CD4-positive, CD25-positive, alpha-beta regulatory T cell (primary cell): ENCODE measurements around the gene TMUB2. TPM values are rescaled to one million over a fixed set of nuclear protein-coding genes. Genes with fewer than 3 reads are reported as not detected.

Experiments
- ATAC-seq, 2 donors: fragments of 150-1000 bp; cut with Tn5 transposase; one replicate each; pipeline ENCODE4 v1.10.0; 2021; ENCODE audit warnings: low read depth in 2 of 2, moderate number of reproducible peaks in 2 of 2, moderate library complexity in 1 of 2
- DNase-seq, 3 donors: peaks; one replicate each; pipeline versions ENCODE4 v3.0.0 to v3.0.0-alpha.2; 2012 to 2022; ENCODE audit warnings: mixed read lengths in 1 of 3
- H3K27ac ChIP-seq: one replicate; pipeline ENCODE4 v1.7.0; 2013; ENCODE audit warnings: mild to moderate bottlenecking, low read length; ENCODE audit not compliant: insufficient read depth, poor library complexity, severe bottlenecking
- H3K27me3 ChIP-seq: one replicate; pipeline ENCODE4 v1.7.0; 2013; ENCODE audit warnings: low read length; ENCODE audit not compliant: control insufficient read depth, insufficient read depth
- H3K36me3 ChIP-seq: one replicate; pipeline ENCODE4 v1.7.0; 2013; ENCODE audit warnings: mild to moderate bottlenecking, low read length, moderate library complexity; ENCODE audit not compliant: control insufficient read depth, insufficient read depth
- H3K4me1 ChIP-seq: 2 replicates; pipeline ENCODE4 v1.7.0; 2013; ENCODE audit warnings: mild to moderate bottlenecking, low read length; ENCODE audit not compliant: insufficient read depth, control insufficient read depth, poor library complexity, severe bottlenecking
- H3K4me3 ChIP-seq: one replicate; pipeline ENCODE4 v1.7.0; 2013; ENCODE audit warnings: low read depth, mild to moderate bottlenecking, low read length, moderate library complexity
- H3K9me3 ChIP-seq, 2 experiments: 1 replicate in 1 of 2; 2 replicates in 1 of 2; pipeline ENCODE4 v1.7.0; 2013; ENCODE audit warnings: low read length in 2 of 2, mild to moderate bottlenecking in 1 of 2, moderate library complexity in 1 of 2; ENCODE audit not compliant: control insufficient read depth in 2 of 2
- H3K27ac Mint-ChIP-seq, 3 donors: one replicate each; pipeline ENCODE4 v1.8.0; 2020 to 2022; ENCODE audit warnings: mild to moderate bottlenecking in 3 of 3, mixed read lengths in 3 of 3, moderate library complexity in 2 of 3
- H3K27me3 Mint-ChIP-seq: one replicate; pipeline ENCODE4 v1.8.0; 2022; ENCODE audit warnings: mild to moderate bottlenecking, mixed read lengths
- H3K36me3 Mint-ChIP-seq: one replicate; pipeline ENCODE4 v1.8.0; 2020; ENCODE audit warnings: mixed read lengths
- H3K4me1 Mint-ChIP-seq, 4 donors: one replicate each; pipeline ENCODE4 v1.8.0; 2020 to 2022; ENCODE audit warnings: mixed read lengths in 4 of 4, mild to moderate bottlenecking in 1 of 4
- H3K4me3 Mint-ChIP-seq, 4 donors: one replicate each; pipeline ENCODE4 v1.8.0; 2020 to 2022; ENCODE audit warnings: mild to moderate bottlenecking in 4 of 4, mixed read lengths in 4 of 4, moderate library complexity in 3 of 4
- H3K9me3 Mint-ChIP-seq, 7 donors: one replicate each; pipeline ENCODE4 v1.8.0; 2020 to 2022; ENCODE audit warnings: mixed read lengths in 7 of 7, mild to moderate bottlenecking in 3 of 7, moderate library complexity in 2 of 7
- polyA plus RNA-seq, 4 donors: library from polyadenylated mRNA; unstranded; fragments of 300-500 nt; fragmentation: Illumina TruSeq; gene quantifications; one replicate each; pipeline ENCODE4 v1.2.3, GENCODE V29; 2021
- total RNA-seq: library from RNA; stranded (reverse); gene quantifications from one replicate; pipeline ENCODE4 v1.2.3, GENCODE V29; 2022

The TMUB2 gene
- total and polyA plus RNA-seq, 5 donors from 2014 or later = 31.7 to 67.7 (median 35.4) TPM

GRCh38 chr17:44170135-44170498 lies 16.7 kb upstream of the TMUB2 start:
- Mint-ChIP-seq H3K9me3 (no peaks in the 10 kb centered on the region), H3K27ac (peak overlapping the region in 1 of 3 donors; percentile 53), H3K4me1 (peaks cover 0 to 11% (median 9%) of the 10 kb centered on the region in 4 donors), H3K27me3 (no peaks in the 10 kb centered on the region), H3K4me3 (no peak overlapping the region), H3K36me3 (no peaks in the 10 kb centered on the region)
- H3K36me3 ChIP-seq = peaks cover 3% of the 10 kb centered on the region
- no peaks in the 10 kb centered on the region for H3K27me3 ChIP-seq
- no peak overlapping the region for H3K4me3 ChIP-seq
- no peaks in the 10 kb centered on the region for H3K4me1 ChIP-seq
- no peaks in the 10 kb centered on the region for H3K9me3 ChIP-seq
- DNase-seq = no peak
- ATAC-seq = no peak
- H3K27ac ChIP-seq = no peak overlapping the region

GRCh38 chr17:44170499-44171201 lies 16.1 kb upstream of the TMUB2 start, which contains the start of gene ASB16:
ASB16 (plus strand) TSS chr17:44170704; CDS start chr17:44170790, 86 bp downstream.
- no peak within 1 kb of the TSS for H3K4me3 Mint-ChIP-seq
- Histone ChIP-seq H3K36me3 (peaks cover 3% of the 10 kb centered on the region), H3K27me3 (no peaks in the 10 kb centered on the region), H3K4me1 (no peaks in the 10 kb centered on the region), H3K4me3 (no peak within 1 kb of the TSS), H3K27ac (no peak within 1 kb of the TSS), H3K9me3 (no peaks in the 10 kb centered on the region)
- DNase-seq (no peak), ATAC-seq (no peak)
- H3K27me3 Mint-ChIP-seq = no peaks in the 10 kb centered on the region
- H3K27ac Mint-ChIP-seq = peak within 1 kb of the TSS in 1 of 3 donors; percentile 53
- peaks cover 0 to 14% (median 9%) of the 10 kb centered on the region in 4 donors for H3K4me1 Mint-ChIP-seq
- H3K9me3 Mint-ChIP-seq = no peaks in the 10 kb centered on the region
- peaks cover 2% of the 10 kb centered on the region for H3K36me3 Mint-ChIP-seq

- Mint-ChIP-seq H3K4me3 (no peak overlapping the region), H3K9me3 (no peaks in the 10 kb centered on the region), H3K4me1 (peaks cover 0 to 15% (median 9%) of the 10 kb centered on the region in 4 donors), H3K27me3 (no peaks in the 10 kb centered on the region), H3K27ac (peak overlapping the region in 2 of 3 donors; percentile 43 to 51), H3K36me3 (peaks cover 7% of the 10 kb centered on the region)
- H3K36me3 ChIP-seq = peaks cover 3% of the 10 kb centered on the region
- H3K27ac ChIP-seq = no peak overlapping the region
- ATAC-seq = no peak
- no peak overlapping the region for H3K4me3 ChIP-seq
- no peaks in the 10 kb centered on the region for H3K27me3 ChIP-seq
- H3K4me1 ChIP-seq = no peaks in the 10 kb centered on the region
- no peak for DNase-seq
- no peaks in the 10 kb centered on the region for H3K9me3 ChIP-seq
Measured at GRCh38 chr17:44171931-44172455, 14.8 kb upstream of the TMUB2 start.

- H3K9me3 Mint-ChIP-seq = no peaks in the 10 kb centered on the region
- ATAC-seq (no peak), DNase-seq (no peak)
- H3K36me3 ChIP-seq = peaks cover 14% of the 10 kb centered on the region
- peaks cover 13% of the 10 kb centered on the region for H3K36me3 Mint-ChIP-seq
- H3K27ac Mint-ChIP-seq = no peak overlapping the region
- no peaks in the 10 kb centered on the region for H3K9me3 ChIP-seq
- no peak overlapping the region for H3K4me3 ChIP-seq
- H3K4me3 Mint-ChIP-seq = no peak overlapping the region
- peaks cover 0 to 4% (median 3%) of the 10 kb centered on the region in 4 donors for H3K4me1 Mint-ChIP-seq
- no peaks in the 10 kb centered on the region for H3K27me3 Mint-ChIP-seq
- H3K4me1 ChIP-seq = no peaks in the 10 kb centered on the region
- H3K27ac ChIP-seq = no peak overlapping the region
- no peaks in the 10 kb centered on the region for H3K27me3 ChIP-seq
Measured at GRCh38 chr17:44174427-44174826, 12.3 kb upstream of the TMUB2 start.

GRCh38 chr17:44176257-44176656 lies 10.5 kb upstream of the TMUB2 start:
- H3K36me3 Mint-ChIP-seq = peaks cover 13% of the 10 kb centered on the region
- H3K27ac ChIP-seq = no peak overlapping the region
- no peak overlapping the region for H3K4me3 ChIP-seq
- no peaks in the 10 kb centered on the region for H3K9me3 ChIP-seq
- H3K4me1 ChIP-seq = no peaks in the 10 kb centered on the region
- no peak overlapping the region for H3K4me3 Mint-ChIP-seq
- ATAC-seq (no peak), DNase-seq (no peak)
- no peak overlapping the region for H3K27ac Mint-ChIP-seq
- H3K9me3 Mint-ChIP-seq = no peaks in the 10 kb centered on the region
- no peaks in the 10 kb centered on the region for H3K27me3 Mint-ChIP-seq
- H3K4me1 Mint-ChIP-seq = peaks cover 0 to 4% (median 3%) of the 10 kb centered on the region in 4 donors
- H3K36me3 ChIP-seq = peaks cover 14% of the 10 kb centered on the region
- H3K27me3 ChIP-seq = no peaks in the 10 kb centered on the region

- H3K27me3 Mint-ChIP-seq = no peaks in the 10 kb centered on the region
- ATAC-seq (no peak), DNase-seq (no peak)
- no peak overlapping the region for H3K27ac ChIP-seq
- no peak overlapping the region for H3K4me3 ChIP-seq
- H3K4me1 ChIP-seq = no peaks in the 10 kb centered on the region
- H3K9me3 ChIP-seq = no peaks in the 10 kb centered on the region
- H3K27me3 ChIP-seq = no peaks in the 10 kb centered on the region
- H3K27ac Mint-ChIP-seq = no peak overlapping the region
- no peak overlapping the region for H3K4me3 Mint-ChIP-seq
- H3K9me3 Mint-ChIP-seq = no peaks in the 10 kb centered on the region
- peaks cover 4 to 7% (median 6%) of the 10 kb centered on the region in 4 donors for H3K4me1 Mint-ChIP-seq
- peaks cover 19% of the 10 kb centered on the region for H3K36me3 ChIP-seq
- peaks cover 17% of the 10 kb centered on the region for H3K36me3 Mint-ChIP-seq
Measured at GRCh38 chr17:44176671-44177501, 9.9 kb upstream of the TMUB2 start.

- H3K36me3 Mint-ChIP-seq = peaks cover 20% of the 10 kb centered on the region
- no peak overlapping the region for H3K4me3 ChIP-seq
- DNase-seq (no peak), ATAC-seq (no peak)
- peaks cover 7 to 13% (median 11%) of the 10 kb centered on the region in 4 donors for H3K4me1 Mint-ChIP-seq
- H3K4me1 ChIP-seq = no peaks in the 10 kb centered on the region
- H3K36me3 ChIP-seq = peaks cover 27% of the 10 kb centered on the region
- H3K27ac ChIP-seq = no peak overlapping the region
- H3K27me3 Mint-ChIP-seq = no peaks in the 10 kb centered on the region
- no peak overlapping the region for H3K27ac Mint-ChIP-seq
- no peaks in the 10 kb centered on the region for H3K9me3 ChIP-seq
- no peaks in the 10 kb centered on the region for H3K27me3 ChIP-seq
- H3K9me3 Mint-ChIP-seq = no peaks in the 10 kb centered on the region
- no peak overlapping the region for H3K4me3 Mint-ChIP-seq
Measured at GRCh38 chr17:44177640-44178039, 9.1 kb upstream of the TMUB2 start.
